HG02884 (cell line): ENCODE data around the gene SCN1A.
"Not testable (repeated sequence)": the region's sequence is repeated elsewhere in the genome, so short reads cannot be mapped to it uniquely, and the experiment has no call there.

ENCODE experiments used
- ATAC-seq: cut with Tn5 transposase; IDR thresholded peaks from one replicate; pipeline ENCODE4 v1.9.1; 2021; ENCODE audit warnings: mild to moderate bottlenecking, moderate library complexity; ENCODE audit not compliant: unreplicated experiment

SCN1A gene

DNA sequence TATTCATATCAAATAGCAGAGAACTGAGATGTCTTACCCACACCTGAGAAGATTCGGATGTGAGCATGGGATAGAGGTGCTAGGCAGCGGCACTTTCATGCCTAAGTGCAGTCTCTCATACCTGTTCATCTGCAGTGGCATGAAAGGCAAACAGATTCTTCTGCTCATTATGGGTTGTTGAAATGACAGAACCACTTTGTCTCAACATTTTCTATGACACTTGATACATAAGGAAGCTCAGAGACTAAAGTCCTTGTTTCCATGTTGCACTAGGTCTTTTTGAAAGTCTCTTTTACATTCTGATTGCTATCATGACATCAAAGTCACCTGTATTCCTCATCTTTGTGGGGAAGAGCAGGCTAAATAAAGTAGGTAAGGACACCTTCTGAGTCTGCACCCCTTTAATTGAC, 8.0 kb upstream of the SCN1A start:
- no peak for ATAC-seq

GRCh38 chr2:166135152-166135848, 7.5 kb upstream of the SCN1A start:
- ATAC-seq, result no peak

DNA sequence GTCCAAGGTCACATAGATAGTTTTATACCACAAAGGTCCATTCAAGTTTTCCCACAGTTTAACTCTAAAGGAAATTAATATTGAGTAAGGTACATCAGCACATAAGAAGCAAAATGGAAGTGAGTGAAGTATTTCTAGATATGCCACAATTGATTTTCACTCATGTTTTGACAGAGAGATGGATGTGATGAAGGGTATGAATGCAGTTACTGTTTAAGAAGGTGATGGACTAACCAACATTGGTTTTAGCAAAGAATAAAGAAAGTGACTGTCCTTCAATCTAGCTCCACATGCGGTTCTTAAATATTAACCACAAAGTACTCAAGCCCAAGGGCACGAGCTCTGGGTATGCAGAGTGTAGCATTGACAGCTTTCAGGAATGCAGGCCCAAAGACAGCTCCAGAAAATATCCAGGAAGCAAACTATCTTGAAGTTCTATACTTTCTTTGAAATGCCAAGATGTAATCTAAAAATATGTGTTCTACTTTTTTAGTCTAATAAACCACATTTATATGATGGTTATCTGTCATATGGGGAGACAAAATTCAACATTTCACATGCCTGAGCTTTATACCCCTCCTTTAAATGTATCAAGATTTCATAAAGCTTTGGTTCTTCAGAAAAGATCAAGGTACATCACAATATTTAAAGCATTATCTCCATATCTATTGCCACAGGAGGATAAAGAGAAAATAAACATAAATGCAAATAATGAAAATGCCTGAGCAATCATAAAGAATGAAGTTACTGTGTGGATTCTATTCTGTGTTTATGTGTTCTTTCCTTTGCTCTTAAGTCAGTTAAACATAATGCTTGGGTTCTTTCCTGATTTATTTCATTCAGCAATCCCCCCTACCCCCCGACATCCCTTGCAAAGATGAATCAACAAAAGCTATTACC, 6.7 kb upstream of the SCN1A start:
- ATAC-seq, result no peak

DNA sequence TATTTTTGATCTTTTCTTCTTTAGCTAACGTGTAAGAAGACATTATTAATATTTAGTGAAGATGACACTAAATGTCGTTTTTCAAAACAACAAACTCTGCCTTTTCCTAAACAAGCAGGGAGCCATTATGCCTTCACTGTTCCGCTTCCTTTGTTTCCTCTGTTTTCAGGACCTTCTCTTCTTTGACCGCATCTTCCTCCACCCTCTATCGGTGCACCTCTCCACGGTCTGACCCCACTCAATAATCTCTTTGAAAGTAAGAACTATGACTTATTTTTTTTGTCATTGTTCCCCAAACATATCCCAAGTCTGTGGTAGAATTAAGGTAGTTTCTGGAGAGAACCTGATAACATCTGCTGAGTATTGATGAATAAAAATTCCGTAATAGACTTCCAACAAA, 5.8 kb upstream of the SCN1A start:
- no peak for ATAC-seq

- no peak for ATAC-seq
These were observed 311 bp upstream of the SCN1A start for GRCh38 chr2:166128156-166128505.

DNA sequence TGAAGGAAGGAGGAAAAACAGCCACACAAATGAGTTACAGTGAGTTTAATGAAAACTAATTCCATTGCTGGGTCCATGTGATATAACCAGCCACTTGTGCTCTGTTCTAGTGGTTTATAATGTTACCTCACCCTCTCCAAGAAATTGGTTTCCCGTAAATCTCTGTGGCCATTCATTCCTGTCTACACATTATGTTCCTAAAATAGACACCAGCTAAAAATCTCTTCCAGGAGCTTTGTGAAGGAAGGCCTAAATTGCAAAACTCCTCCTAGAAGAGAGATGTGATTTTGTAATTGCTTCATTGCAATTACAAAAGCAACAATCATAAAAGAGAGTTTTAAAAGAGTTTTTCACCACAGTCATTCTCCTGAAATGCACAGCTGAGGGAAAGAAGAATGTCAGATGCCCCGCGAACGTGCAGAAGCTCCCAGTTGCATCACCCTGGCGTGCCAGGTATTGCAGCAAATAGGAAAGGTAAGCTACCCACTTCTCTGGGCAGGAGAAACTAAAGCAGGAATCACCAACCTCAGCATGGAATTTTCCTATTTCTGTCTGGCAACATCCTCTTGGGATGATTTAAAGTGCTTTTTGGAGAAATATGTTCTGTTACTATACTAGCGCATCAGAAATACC, 1.7 kb downstream of the SCN1A start:
- no peak for ATAC-seq

- ATAC-seq, result no peak
These were observed 2.3 kb downstream of the SCN1A start for GRCh38 chr2:166125557-166125956.

GRCh38 chr2:166118180-166118579, 9.6 kb downstream of the SCN1A start:
- ATAC-seq, result no peak

DNA sequence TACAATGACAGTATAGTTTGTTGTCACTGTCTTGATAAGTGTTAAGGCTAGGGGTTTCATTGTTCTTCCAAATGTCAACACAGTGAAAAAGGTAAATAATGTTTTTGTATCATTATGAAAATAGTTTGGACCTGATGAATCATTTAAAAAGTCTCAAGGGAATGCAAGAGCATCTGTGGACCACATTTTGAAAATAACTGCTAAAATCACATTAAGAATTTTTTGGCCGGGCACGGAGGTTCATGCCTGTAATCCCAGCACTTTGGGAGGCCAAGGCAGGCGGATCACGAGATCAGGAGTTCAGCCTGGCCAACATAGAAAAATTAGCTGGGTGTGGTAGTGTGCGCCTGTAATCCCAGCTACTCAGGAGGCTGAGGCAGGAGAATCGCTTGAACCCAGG, 10.3 kb downstream of the SCN1A start:
- ATAC-seq, result no peak

- no peak for ATAC-seq
These were observed 12.2 kb downstream of the SCN1A start for GRCh38 chr2:166115589-166115988.

GRCh38 chr2:166112193-166112605, 15.6 kb downstream of the SCN1A start:
- ATAC-seq, result no peak

- ATAC-seq, result no peak
These were observed 21.3 kb downstream of the SCN1A start for GRCh38 chr2:166106431-166107015.

DNA sequence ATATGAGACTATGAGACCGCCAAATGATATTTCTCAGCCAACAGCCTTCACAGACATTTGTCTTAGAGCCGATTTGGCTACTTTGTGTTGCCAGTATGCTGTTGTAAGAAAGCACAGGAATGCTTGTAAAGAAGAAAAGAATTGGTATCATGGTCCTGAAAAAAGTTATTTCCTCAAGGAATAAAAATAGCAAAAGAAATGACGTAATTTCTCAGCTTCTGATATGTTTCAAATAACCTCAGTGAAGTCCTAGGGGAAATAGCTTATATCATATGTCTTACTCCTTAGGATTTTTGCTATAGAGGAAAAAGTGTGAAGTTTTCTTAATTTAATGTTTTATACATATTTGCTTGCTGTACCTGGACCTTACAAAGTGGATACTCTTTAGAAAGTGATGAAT, 23.0 kb downstream of the SCN1A start:
- ATAC-seq, result no peak

DNA sequence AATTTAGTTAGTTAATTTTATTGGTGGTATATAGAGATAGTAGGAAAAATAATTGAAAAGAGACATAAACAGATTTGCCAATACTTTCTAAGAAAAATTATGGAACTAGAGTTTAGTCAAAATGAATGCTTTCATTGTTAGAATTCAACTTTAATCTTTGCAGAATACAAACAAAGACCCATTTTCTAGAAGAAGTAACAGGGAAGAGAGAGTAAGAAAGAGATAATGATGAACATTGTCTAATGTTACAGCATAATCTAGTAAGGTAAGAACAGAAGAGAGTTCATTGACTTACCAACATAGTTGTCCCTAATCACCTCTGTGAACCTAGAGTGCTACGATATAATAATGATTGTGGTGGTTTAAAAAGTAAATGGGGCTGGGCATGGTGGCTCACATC, 23.7 kb downstream of the SCN1A start:
- no peak for ATAC-seq

- not testable (repeated sequence) for ATAC-seq
These were observed 24.5 kb downstream of the SCN1A start for GRCh38 chr2:166103277-166103676.

DNA sequence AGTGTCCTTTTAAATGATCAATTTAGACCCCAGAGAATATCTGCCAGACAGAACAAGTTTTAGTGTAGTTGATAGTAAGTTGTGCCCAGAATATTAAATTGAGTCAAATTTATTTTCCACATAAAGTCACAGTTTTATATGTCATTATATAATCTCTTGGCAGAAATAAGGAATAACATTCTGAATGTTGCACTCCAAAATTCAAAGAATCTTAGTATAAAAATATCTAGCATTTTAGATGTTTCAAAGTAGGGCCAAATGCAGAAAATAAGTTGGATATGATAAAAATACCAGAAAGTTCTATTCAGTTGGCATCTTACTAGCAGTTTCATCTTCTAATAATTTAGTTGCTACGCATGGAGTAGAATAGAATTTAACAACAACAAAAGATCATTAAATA, 33.5 kb downstream of the SCN1A start:
- no peak for ATAC-seq

DNA sequence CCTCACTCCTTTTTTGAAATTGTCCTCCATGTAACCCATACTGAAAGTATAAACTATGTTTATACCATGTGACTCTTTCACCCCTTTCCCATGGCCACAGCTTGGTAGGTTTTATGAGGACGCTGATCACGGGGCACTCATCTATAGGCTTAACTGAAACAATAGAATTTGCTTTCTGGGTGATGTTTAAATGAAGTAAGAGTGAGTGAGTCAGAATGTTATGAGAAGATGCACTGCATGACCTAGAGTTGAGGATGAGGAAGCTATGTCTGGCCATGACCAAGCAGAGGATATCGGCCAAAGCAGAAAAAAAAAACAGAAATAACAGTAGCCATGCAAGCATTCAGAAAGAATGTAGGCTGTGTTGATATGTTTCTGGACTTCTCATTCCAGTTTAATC, 34.9 kb downstream of the SCN1A start:
- no peak for ATAC-seq

DNA sequence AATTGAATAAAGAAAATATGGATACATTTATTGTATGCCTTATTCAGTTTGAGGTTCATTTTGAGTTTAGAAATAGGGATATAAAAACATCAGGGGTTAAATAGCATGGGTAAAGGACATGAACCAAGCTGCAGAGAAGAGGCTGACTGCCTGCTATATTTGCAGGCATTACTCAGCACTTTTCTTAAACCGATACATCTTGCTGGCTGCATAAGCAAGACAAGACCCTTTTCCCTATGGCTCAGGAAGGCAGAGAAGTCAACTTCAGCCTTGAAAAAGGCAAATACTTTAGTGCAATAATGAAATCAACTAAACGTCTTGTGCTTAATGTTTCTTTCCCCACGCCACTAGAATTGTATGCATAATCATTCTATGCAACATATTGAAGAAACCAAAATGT, 36.4 kb downstream of the SCN1A start:
- ATAC-seq, result no peak

DNA sequence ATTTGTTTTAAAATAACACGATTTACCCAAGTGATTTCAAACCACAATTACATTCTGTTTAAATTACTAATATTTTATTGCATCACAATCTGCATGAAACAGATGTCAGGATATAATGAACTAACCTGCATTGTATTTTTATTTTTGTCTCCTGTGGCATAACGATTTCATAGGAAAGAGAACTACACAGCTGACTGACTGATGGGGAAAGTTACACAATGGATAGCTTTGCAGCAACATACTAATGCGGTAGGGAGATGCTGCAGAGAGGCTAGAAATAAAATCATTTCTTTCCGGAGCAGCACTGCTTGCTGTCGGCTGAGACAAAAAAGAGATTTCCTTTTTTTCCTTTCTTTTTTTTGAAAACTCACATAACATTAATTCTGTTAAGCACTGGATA, 36.9 kb downstream of the SCN1A start:
- ATAC-seq, result no peak

GRCh38 chr2:166090346-166090745, 37.5 kb downstream of the SCN1A start:
- no peak for ATAC-seq

DNA sequence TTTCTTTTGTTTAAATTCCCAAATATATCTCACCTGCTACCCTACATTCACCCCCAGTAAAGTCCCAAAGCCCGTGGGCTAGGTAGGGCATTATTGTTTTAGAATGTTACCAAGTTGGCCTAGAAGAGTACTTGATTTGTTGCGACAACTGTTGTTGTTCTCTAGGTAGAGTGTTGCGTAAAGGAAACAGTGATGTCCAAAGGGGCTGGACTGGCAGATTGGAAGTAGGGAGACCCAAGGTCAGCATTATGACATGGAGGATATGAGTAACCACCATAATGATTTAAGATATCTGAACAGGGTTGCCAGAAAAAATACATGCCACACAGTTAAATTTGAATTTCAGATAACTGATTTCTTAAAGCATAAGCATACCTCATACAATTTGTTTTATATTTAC, 39.2 kb downstream of the SCN1A start:
- ATAC-seq, result no peak

- ATAC-seq, result no peak
These were observed 43.5 kb downstream of the SCN1A start for GRCh38 chr2:166084301-166084700.
